Colonic mucosa (tissue), 4 donors: ENCODE results near the gene SREBF1. TPM values are rescaled to one million over a fixed set of nuclear protein-coding genes. Genes with fewer than 3 reads are reported as not detected.

Experiments used
- DNase-seq: peaks from one replicate; pipeline ENCODE4 v3.0.0-alpha.2; 2020
- H3K27ac ChIP-seq: fragments of 200-600 bp; one replicate; pipeline ENCODE4 v1.8.0; 2021
- H3K27me3 ChIP-seq: fragments of 200-600 bp; one replicate; pipeline ENCODE4 v1.8.0; 2021
- H3K36me3 ChIP-seq: fragments of 200-600 bp; one replicate; pipeline ENCODE4 v1.8.0; 2021
- H3K4me1 ChIP-seq: fragments of 200-600 bp; one replicate; pipeline ENCODE4 v1.8.0; 2021; ENCODE audit warnings: mild to moderate bottlenecking
- H3K4me3 ChIP-seq: fragments of 200-600 bp; one replicate; pipeline ENCODE4 v1.8.0; 2021
- H3K9ac ChIP-seq, 2 donors: one replicate each; pipeline ENCODE4 v1.7.0; 2013; ENCODE audit warnings: control low read depth in 2 of 2, low read depth in 2 of 2, low read length in 2 of 2
- H3K9me3 ChIP-seq: fragments of 200-600 bp; one replicate; pipeline ENCODE4 v1.8.0; 2021
- intact Hi-C: fragments of 100-400 bp; cut with DNase I; formaldehyde crosslinking; loops from one replicate; pipeline ENCODE4 v1.14.1; 2022
- total RNA-seq, 2 donors: library from RNA; stranded (reverse); fragmentation: NEBNext Ultra II Directional in 1 of 2; extraction: Animal tissue kit (Norgen Biotek cat#: 25700) in 1 of 2; gene quantifications; one replicate each; pipeline ENCODE4 v1.2.1, GENCODE V29; 2021
- TF ChIP-seq, protein P1 (sequence below): fragments of 200-600 bp; IDR thresholded peaks from one replicate; pipeline ENCODE4 v1.8.0; 2022; ENCODE audit warnings: antibody characterized with exemption, mild to moderate bottlenecking
- donor health status: healthy.
- donor health status: DM: no; HTN: no; CAD: no.
- donor health status: DM: no; HTN: no; CAD: no.

Gene SREBF1
- total RNA-seq, 2 donors from 2014 or later: 170 to 174 TPM

DNA sequence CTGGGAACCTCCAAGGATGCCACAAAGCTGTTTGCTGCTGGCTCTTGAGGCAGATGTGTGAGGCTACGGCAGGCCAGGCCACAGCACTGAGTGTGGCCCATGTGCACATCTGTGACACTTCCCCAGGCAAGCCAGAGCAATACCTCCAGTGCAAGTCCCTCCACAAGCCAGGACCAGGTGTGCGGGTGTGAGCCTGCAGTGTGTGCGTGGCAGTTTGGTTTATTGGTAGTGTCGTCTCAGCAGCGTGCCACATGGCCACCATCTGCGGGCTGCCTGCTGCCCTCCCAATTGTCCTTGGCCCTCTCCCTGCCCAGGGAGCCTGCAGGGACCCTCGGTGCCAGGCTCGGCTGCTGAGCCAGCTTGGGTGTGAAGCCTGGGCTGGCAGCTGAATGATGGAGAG is 9.9 kb upstream of the SREBF1 start:
- no peak overlapping the region for H3K27ac ChIP-seq
- TF ChIP-seq, protein P1, sequence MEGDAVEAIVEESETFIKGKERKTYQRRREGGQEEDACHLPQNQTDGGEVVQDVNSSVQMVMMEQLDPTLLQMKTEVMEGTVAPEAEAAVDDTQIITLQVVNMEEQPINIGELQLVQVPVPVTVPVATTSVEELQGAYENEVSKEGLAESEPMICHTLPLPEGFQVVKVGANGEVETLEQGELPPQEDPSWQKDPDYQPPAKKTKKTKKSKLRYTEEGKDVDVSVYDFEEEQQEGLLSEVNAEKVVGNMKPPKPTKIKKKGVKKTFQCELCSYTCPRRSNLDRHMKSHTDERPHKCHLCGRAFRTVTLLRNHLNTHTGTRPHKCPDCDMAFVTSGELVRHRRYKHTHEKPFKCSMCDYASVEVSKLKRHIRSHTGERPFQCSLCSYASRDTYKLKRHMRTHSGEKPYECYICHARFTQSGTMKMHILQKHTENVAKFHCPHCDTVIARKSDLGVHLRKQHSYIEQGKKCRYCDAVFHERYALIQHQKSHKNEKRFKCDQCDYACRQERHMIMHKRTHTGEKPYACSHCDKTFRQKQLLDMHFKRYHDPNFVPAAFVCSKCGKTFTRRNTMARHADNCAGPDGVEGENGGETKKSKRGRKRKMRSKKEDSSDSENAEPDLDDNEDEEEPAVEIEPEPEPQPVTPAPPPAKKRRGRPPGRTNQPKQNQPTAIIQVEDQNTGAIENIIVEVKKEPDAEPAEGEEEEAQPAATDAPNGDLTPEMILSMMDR: no peak
- H3K36me3 ChIP-seq: no peaks in the 10 kb centered on the region
- peaks cover 7% of the 10 kb centered on the region for H3K4me1 ChIP-seq
- H3K9ac ChIP-seq: no peak overlapping the region
- intact Hi-C loops: no loop called here
- no peak overlapping the region for H3K4me3 ChIP-seq
- H3K9me3 ChIP-seq: no peaks in the 10 kb centered on the region
- DNase-seq: no peak
- H3K27me3 ChIP-seq: no peaks in the 10 kb centered on the region

DNA sequence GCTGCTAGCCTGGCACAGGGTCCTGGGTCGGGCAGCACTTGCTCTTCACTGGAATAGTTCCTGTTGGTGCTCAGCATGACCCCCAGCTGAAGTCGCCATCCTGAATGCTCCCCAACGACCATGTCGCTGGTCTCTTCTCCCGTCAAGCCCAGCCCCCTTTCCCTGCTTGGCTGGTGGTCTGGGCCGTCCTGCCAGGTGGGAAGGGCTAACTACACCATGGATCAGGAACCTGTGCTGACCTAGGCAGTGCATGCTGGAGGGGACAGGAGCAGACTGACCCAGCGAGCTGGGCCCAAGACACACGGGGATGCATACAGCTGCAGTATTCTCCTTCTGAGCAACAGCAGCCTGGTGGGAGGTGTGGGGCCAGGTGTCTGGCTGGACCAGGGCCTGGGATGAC is 9.2 kb upstream of the SREBF1 start:
- Histone ChIP-seq H3K9me3 (no peaks in the 10 kb centered on the region), H3K36me3 (no peaks in the 10 kb centered on the region), H3K27me3 (no peaks in the 10 kb centered on the region), H3K27ac (no peak overlapping the region), H3K4me1 (peaks cover 7% of the 10 kb centered on the region), H3K4me3 (no peak overlapping the region), H3K9ac (no peak overlapping the region)
- intact Hi-C loops: no loop called here
- TF ChIP-seq, protein P1: no peak
- DNase-seq: no peak

DNA sequence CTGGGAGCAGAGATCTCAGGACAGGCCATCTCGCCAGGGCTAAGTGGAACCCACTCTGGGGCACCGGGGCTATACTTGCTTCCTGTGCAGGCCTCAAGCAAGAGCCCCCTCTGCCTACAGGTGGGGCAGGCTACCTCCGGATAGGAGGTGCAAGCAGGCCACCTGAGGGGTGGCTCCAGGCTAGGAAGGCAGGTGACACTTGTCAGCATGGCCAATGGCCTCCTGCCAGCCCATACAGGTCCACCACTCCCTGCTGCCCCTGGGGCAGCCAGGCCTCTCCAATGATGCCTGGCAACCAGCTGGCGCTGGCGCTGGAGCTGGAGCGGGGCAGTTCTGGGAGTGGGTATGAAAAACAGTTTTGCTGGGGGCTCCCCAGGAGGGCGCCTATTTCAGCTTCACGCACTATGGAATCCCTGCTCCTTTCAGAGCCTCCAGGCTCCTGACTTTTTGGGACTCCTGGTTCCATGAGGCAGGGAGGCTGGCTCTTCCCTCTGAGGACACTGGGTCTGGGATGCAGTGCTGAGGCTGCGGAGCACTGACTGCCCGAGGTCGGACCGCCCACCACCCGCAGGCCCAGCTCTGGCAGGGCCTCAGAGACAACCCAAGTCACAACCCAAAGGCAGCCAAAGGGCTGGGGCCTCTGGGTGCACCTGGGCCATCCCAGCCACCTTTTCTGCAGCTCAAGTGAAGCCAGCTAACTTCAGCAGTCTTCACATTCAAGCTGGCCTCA is 8.4 kb upstream of the SREBF1 start:
- Histone ChIP-seq H3K36me3 (no peaks in the 10 kb centered on the region), H3K4me1 (peaks cover 10% of the 10 kb centered on the region), H3K4me3 (no peak overlapping the region), H3K9me3 (no peaks in the 10 kb centered on the region), H3K27me3 (no peaks in the 10 kb centered on the region), H3K9ac (no peak overlapping the region), H3K27ac (no peak overlapping the region)
- intact Hi-C loops: no loop called here
- TF ChIP-seq, protein P1: no peak
- DNase-seq: no peak

DNA sequence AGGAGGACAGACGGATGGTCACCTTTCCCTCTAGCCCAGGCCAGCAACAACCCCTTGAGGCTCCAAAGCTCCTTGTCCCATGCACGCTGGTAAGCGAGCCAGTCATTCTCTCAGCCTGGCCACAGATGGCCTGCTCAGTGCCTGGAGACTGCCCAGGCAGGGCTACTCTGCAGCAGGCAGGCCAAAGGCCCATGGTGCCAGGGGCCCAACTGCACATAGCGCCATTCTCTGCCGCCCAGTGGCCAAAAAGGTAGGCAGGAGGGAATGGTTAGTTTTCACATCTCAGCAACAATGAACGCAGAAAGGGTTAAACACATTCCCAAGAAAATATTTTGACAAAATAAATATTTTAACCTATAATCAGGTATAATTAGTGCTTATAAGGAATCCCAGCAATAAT is 7.7 kb upstream of the SREBF1 start:
- intact Hi-C loops: no loop called here

GRCh38 chr17:17844079-17844478 is 7.3 kb upstream of the SREBF1 start:
- no peak for DNase-seq
- Histone ChIP-seq H3K4me1 (peaks cover 11% of the 10 kb centered on the region), H3K36me3 (no peaks in the 10 kb centered on the region), H3K27me3 (no peaks in the 10 kb centered on the region), H3K4me3 (no peak overlapping the region), H3K9me3 (no peaks in the 10 kb centered on the region), H3K9ac (no peak overlapping the region), H3K27ac (no peak overlapping the region)
- intact Hi-C loops: no loop called here
- TF ChIP-seq, protein P1: no peak

More for the DNA sequence above, 7.7 kb upstream of the SREBF1 start:
- no peak overlapping the region for H3K4me3 ChIP-seq
- H3K9me3 ChIP-seq: no peaks in the 10 kb centered on the region
- peaks cover 11% of the 10 kb centered on the region for H3K4me1 ChIP-seq
- no peak overlapping the region for H3K27ac ChIP-seq
- H3K36me3 ChIP-seq: no peaks in the 10 kb centered on the region
- no peak overlapping the region for H3K9ac ChIP-seq
- TF ChIP-seq, protein P1: no peak
- H3K27me3 ChIP-seq: no peaks in the 10 kb centered on the region
- DNase-seq: no peak
